Stimulated activated memory B cell treated with anti-CD40 and anti-IgM and Interleukin-4, amounts not matched to agents 10 μg/mL and 1 μg/mL and 100 μg/mL, for 72 hours (primary cell): ENCODE results near the gene HDAC4.

Experiments
- ATAC-seq: fragments of 150-1000 bp; cut with Tn5 transposase; 2 replicates; pipeline ENCODE4 v1.10.0; 2021
- H3K27ac Mint-ChIP-seq: one replicate; pipeline ENCODE4 v1.8.0; 2022; ENCODE audit warnings: mild to moderate bottlenecking, mixed read lengths
- H3K27me3 Mint-ChIP-seq: one replicate; pipeline ENCODE4 v1.8.0; 2022; ENCODE audit warnings: mixed read lengths
- H3K36me3 Mint-ChIP-seq: one replicate; pipeline ENCODE4 v1.8.0; 2022; ENCODE audit warnings: mixed read lengths
- H3K4me1 Mint-ChIP-seq: one replicate; pipeline ENCODE4 v1.8.0; 2022; ENCODE audit warnings: mixed read lengths
- H3K4me3 Mint-ChIP-seq: one replicate; pipeline ENCODE4 v1.8.0; 2022; ENCODE audit warnings: mild to moderate bottlenecking, moderate library complexity, mixed read lengths
- H3K9me3 Mint-ChIP-seq: one replicate; pipeline ENCODE4 v1.8.0; 2022; ENCODE audit warnings: mixed read lengths

The HDAC4 gene

GRCh38 chr2:239436669-239437335 lies 36.0 kb upstream of the HDAC4 start:
- H3K36me3 Mint-ChIP-seq: no peaks in the 10 kb centered on the region
- no peak overlapping the region for H3K27ac Mint-ChIP-seq
- H3K4me1 Mint-ChIP-seq: peaks cover 9% of the 10 kb centered on the region
- no peak overlapping the region for H3K4me3 Mint-ChIP-seq
- H3K9me3 Mint-ChIP-seq: peaks cover 11% of the 10 kb centered on the region
- ATAC-seq: no peak
- H3K27me3 Mint-ChIP-seq: peaks cover 62% of the 10 kb centered on the region

GRCh38 chr2:239436076-239436475 lies 35.3 kb upstream of the HDAC4 start:
- Mint-ChIP-seq H3K9me3 (peaks cover 11% of the 10 kb centered on the region), H3K36me3 (no peaks in the 10 kb centered on the region), H3K4me1 (peaks cover 1% of the 10 kb centered on the region), H3K4me3 (no peak overlapping the region), H3K27ac (no peak overlapping the region), H3K27me3 (peaks cover 57% of the 10 kb centered on the region)
- ATAC-seq: no peak

- Mint-ChIP-seq H3K4me3 (no peak overlapping the region), H3K27ac (no peak overlapping the region), H3K4me1 (no peaks in the 10 kb centered on the region), H3K27me3 (peaks cover 41% of the 10 kb centered on the region), H3K36me3 (no peaks in the 10 kb centered on the region), H3K9me3 (peaks cover 11% of the 10 kb centered on the region)
- no peak for ATAC-seq
Measured at GRCh38 chr2:239433777-239434403, 33.1 kb upstream of the HDAC4 start.

- no peak overlapping the region for H3K27ac Mint-ChIP-seq
- peaks cover 11% of the 10 kb centered on the region for H3K9me3 Mint-ChIP-seq
- H3K36me3 Mint-ChIP-seq: no peaks in the 10 kb centered on the region
- H3K4me3 Mint-ChIP-seq: no peak overlapping the region
- peaks cover 45% of the 10 kb centered on the region for H3K27me3 Mint-ChIP-seq
- no peak for ATAC-seq
- H3K4me1 Mint-ChIP-seq: no peaks in the 10 kb centered on the region
Measured at GRCh38 chr2:239432174-239432573, 31.4 kb upstream of the HDAC4 start.

GRCh38 chr2:239431536-239431935 lies 30.7 kb upstream of the HDAC4 start:
- Mint-ChIP-seq H3K27ac (no peak overlapping the region), H3K27me3 (peaks cover 45% of the 10 kb centered on the region), H3K36me3 (no peaks in the 10 kb centered on the region), H3K9me3 (peaks cover 10% of the 10 kb centered on the region), H3K4me3 (no peak overlapping the region), H3K4me1 (no peaks in the 10 kb centered on the region)
- no peak for ATAC-seq

- Mint-ChIP-seq H3K9me3 (peaks cover 9% of the 10 kb centered on the region), H3K36me3 (no peaks in the 10 kb centered on the region), H3K27me3 (peaks cover 45% of the 10 kb centered on the region), H3K4me3 (no peak overlapping the region), H3K4me1 (no peaks in the 10 kb centered on the region), H3K27ac (no peak overlapping the region)
- no peak for ATAC-seq
Measured at GRCh38 chr2:239429473-239430350, 28.9 kb upstream of the HDAC4 start.

GRCh38 chr2:239425631-239426030 lies 24.8 kb upstream of the HDAC4 start:
- no peaks in the 10 kb centered on the region for H3K9me3 Mint-ChIP-seq
- ATAC-seq: no peak
- H3K36me3 Mint-ChIP-seq: no peaks in the 10 kb centered on the region
- H3K4me1 Mint-ChIP-seq: no peaks in the 10 kb centered on the region
- H3K27ac Mint-ChIP-seq: no peak overlapping the region
- H3K4me3 Mint-ChIP-seq: no peak overlapping the region
- H3K27me3 Mint-ChIP-seq: peaks cover 24% of the 10 kb centered on the region

- Mint-ChIP-seq H3K4me3 (no peak overlapping the region), H3K4me1 (no peaks in the 10 kb centered on the region), H3K27ac (no peak overlapping the region), H3K9me3 (no peaks in the 10 kb centered on the region), H3K36me3 (no peaks in the 10 kb centered on the region), H3K27me3 (peaks cover 32% of the 10 kb centered on the region)
- no peak for ATAC-seq
Measured at GRCh38 chr2:239424337-239425045, 23.7 kb upstream of the HDAC4 start.

- H3K9me3 Mint-ChIP-seq: no peaks in the 10 kb centered on the region
- H3K27ac Mint-ChIP-seq: no peak overlapping the region
- H3K4me1 Mint-ChIP-seq: no peaks in the 10 kb centered on the region
- no peak for ATAC-seq
- peaks cover 32% of the 10 kb centered on the region for H3K27me3 Mint-ChIP-seq
- H3K36me3 Mint-ChIP-seq: no peaks in the 10 kb centered on the region
- H3K4me3 Mint-ChIP-seq: no peak overlapping the region
Measured at GRCh38 chr2:239423551-239423950, 22.7 kb upstream of the HDAC4 start.

- ATAC-seq: no peak
- peaks cover 29% of the 10 kb centered on the region for H3K27me3 Mint-ChIP-seq
- H3K9me3 Mint-ChIP-seq: no peaks in the 10 kb centered on the region
- no peak overlapping the region for H3K27ac Mint-ChIP-seq
- no peaks in the 10 kb centered on the region for H3K36me3 Mint-ChIP-seq
- no peaks in the 10 kb centered on the region for H3K4me1 Mint-ChIP-seq
- H3K4me3 Mint-ChIP-seq: no peak overlapping the region
Measured at GRCh38 chr2:239421851-239422250, 21.0 kb upstream of the HDAC4 start.

GRCh38 chr2:239420082-239420481 lies 19.3 kb upstream of the HDAC4 start:
- no peaks in the 10 kb centered on the region for H3K4me1 Mint-ChIP-seq
- H3K9me3 Mint-ChIP-seq: no peaks in the 10 kb centered on the region
- H3K36me3 Mint-ChIP-seq: no peaks in the 10 kb centered on the region
- peaks cover 28% of the 10 kb centered on the region for H3K27me3 Mint-ChIP-seq
- no peak for ATAC-seq
- no peak overlapping the region for H3K4me3 Mint-ChIP-seq
- no peak overlapping the region for H3K27ac Mint-ChIP-seq

GRCh38 chr2:239418918-239419317 lies 18.1 kb upstream of the HDAC4 start:
- Mint-ChIP-seq H3K4me3 (no peak overlapping the region), H3K4me1 (no peaks in the 10 kb centered on the region), H3K36me3 (peaks cover 5% of the 10 kb centered on the region), H3K27ac (no peak overlapping the region), H3K9me3 (peaks cover 3% of the 10 kb centered on the region), H3K27me3 (peaks cover 33% of the 10 kb centered on the region)
- ATAC-seq: no peak

- no peak for ATAC-seq
- Mint-ChIP-seq H3K36me3 (peaks cover 6% of the 10 kb centered on the region), H3K4me1 (no peaks in the 10 kb centered on the region), H3K4me3 (no peak overlapping the region), H3K27me3 (peaks cover 56% of the 10 kb centered on the region), H3K9me3 (peaks cover 12% of the 10 kb centered on the region), H3K27ac (no peak overlapping the region)
Measured at GRCh38 chr2:239412905-239413603, 12.2 kb upstream of the HDAC4 start.

- peaks cover 12% of the 10 kb centered on the region for H3K9me3 Mint-ChIP-seq
- no peak overlapping the region for H3K4me3 Mint-ChIP-seq
- no peak for ATAC-seq
- peaks cover 6% of the 10 kb centered on the region for H3K36me3 Mint-ChIP-seq
- no peaks in the 10 kb centered on the region for H3K4me1 Mint-ChIP-seq
- peaks cover 47% of the 10 kb centered on the region for H3K27me3 Mint-ChIP-seq
- H3K27ac Mint-ChIP-seq: no peak overlapping the region
Measured at GRCh38 chr2:239411549-239412319, 10.9 kb upstream of the HDAC4 start.
